ENCODE data around the gene ABCG1. TPM values are rescaled to one million over a fixed set of nuclear protein-coding genes. Genes with fewer than 3 reads are reported as not detected.

The ABCG1 gene
- polyA plus RNA-seq, 1 donor from 2014 or later = 14.2 TPM

- Histone ChIP-seq H2AFZ (ENCODE audit: low read depth, low read length) (no peak overlapping the region), H3K9me2 (ENCODE audit: insufficient read depth, low read length) (no peaks in the 10 kb centered on the region), H3F3A (ENCODE audit: insufficient read depth, low read length, poor library complexity, severe bottlenecking) (no peaks in the 10 kb centered on the region), H4K20me1 (ENCODE audit: insufficient read depth) (no peaks in the 10 kb centered on the region), H3K27me3 (ENCODE audit: insufficient read depth, low read depth, low read length) (no peaks in the 10 kb centered on the region), H3K9ac (ENCODE audit: low read length) (no peak overlapping the region), H3K4me3 (ENCODE audit: low read length) (no peak overlapping the region), H3K79me2 (replicated peaks; ENCODE audit: insufficient read depth, low read length) (no peaks in the 10 kb centered on the region), H3K36me3 (ENCODE audit: insufficient read depth, low read length) (no peaks in the 10 kb centered on the region), H3K9me3 (ENCODE audit: low read length) (no peaks in the 10 kb centered on the region), H3K27ac (ENCODE audit: low read length) (no peak overlapping the region), H3K4me2 (ENCODE audit: low read length) (no peak overlapping the region)
- TF ChIP-seq POLR2AphosphoS5 (IDR thresholded peaks at IDR 0.05) (no peak), EZH2 (IDR thresholded peaks at IDR 0.05; ENCODE audit: borderline replicate concordance, insufficient read depth, low read length, poor library complexity, severe bottlenecking) (no peak)
- TF ChIP-seq, protein P1, sequence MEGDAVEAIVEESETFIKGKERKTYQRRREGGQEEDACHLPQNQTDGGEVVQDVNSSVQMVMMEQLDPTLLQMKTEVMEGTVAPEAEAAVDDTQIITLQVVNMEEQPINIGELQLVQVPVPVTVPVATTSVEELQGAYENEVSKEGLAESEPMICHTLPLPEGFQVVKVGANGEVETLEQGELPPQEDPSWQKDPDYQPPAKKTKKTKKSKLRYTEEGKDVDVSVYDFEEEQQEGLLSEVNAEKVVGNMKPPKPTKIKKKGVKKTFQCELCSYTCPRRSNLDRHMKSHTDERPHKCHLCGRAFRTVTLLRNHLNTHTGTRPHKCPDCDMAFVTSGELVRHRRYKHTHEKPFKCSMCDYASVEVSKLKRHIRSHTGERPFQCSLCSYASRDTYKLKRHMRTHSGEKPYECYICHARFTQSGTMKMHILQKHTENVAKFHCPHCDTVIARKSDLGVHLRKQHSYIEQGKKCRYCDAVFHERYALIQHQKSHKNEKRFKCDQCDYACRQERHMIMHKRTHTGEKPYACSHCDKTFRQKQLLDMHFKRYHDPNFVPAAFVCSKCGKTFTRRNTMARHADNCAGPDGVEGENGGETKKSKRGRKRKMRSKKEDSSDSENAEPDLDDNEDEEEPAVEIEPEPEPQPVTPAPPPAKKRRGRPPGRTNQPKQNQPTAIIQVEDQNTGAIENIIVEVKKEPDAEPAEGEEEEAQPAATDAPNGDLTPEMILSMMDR (IDR thresholded peaks at IDR 0.05; ENCODE audit: poor library complexity, severe bottlenecking) = no peak
Measured at GRCh38 chr21:42171091-42172053, 47.6 kb upstream of the ABCG1 start.

DNA sequence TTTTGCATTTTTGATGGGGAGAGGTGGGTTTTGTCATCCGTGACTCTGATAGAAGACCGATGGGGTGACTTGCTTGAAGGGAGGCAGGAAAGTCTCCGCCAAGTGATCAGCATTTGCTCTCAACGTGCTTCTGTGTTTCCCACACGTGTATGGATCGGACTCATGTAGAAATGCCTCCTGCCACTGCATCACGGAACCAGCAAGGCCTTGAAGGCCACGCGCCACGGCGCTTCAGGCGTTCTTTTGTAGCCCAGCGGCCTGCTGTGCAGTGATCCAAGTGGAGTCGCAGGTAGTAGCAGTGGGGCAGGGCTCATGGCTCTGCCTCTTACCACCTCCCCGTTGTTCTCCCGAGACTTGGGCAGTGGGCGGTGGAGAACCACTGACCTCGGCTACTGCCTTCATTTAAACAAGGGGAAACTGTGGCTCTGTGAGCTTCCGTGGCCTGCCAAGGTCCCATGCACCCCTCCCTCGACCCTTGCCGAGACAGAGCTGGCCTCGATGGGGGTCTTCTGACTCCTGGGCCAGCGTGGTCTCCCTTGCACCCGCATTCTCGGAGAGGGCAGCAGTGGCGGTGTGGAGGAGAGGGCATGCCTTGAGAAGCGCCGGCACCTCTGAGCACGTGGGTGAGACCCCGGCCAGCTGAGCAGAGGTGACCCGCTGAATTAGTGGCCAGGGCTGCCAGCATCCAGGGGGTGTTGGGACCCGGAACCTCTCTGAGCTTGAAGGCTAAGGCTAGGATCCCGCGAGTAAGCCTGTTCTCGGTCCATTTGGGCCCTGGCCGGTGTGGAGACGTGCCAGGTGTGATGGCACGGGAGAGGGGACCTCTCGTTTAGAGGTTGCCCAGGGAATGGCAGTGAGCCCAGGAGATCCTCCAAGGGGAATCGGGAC, 46.1 kb upstream of the ABCG1 start:
- H3K27me3 ChIP-seq (ENCODE audit: insufficient read depth, low read depth, low read length) = no peaks in the 10 kb centered on the region
- H3K9ac ChIP-seq (ENCODE audit: low read length) = no peak overlapping the region
- no peak for TF ChIP-seq EP300 (conservative IDR thresholded peaks at IDR 0.05; ENCODE audit: poor library complexity, severe bottlenecking)
- no peak for TF ChIP-seq RAD21 (conservative IDR thresholded peaks at IDR 0.05)
- TF ChIP-seq MXI1 (conservative IDR thresholded peaks at IDR 0.05; ENCODE audit: poor library complexity, severe bottlenecking) = no peak
- no peak for TF ChIP-seq POLR2AphosphoS5 (IDR thresholded peaks at IDR 0.05)
- no peak for TF ChIP-seq SMC3 (conservative IDR thresholded peaks at IDR 0.05; ENCODE audit: poor library complexity)
- TF ChIP-seq, protein P1 (IDR thresholded peaks at IDR 0.05; ENCODE audit: poor library complexity, severe bottlenecking) = no peak
- no peak for TF ChIP-seq TAF1 (IDR thresholded peaks at IDR 0.05; ENCODE audit: low read depth)
- TF ChIP-seq, protein P2, sequence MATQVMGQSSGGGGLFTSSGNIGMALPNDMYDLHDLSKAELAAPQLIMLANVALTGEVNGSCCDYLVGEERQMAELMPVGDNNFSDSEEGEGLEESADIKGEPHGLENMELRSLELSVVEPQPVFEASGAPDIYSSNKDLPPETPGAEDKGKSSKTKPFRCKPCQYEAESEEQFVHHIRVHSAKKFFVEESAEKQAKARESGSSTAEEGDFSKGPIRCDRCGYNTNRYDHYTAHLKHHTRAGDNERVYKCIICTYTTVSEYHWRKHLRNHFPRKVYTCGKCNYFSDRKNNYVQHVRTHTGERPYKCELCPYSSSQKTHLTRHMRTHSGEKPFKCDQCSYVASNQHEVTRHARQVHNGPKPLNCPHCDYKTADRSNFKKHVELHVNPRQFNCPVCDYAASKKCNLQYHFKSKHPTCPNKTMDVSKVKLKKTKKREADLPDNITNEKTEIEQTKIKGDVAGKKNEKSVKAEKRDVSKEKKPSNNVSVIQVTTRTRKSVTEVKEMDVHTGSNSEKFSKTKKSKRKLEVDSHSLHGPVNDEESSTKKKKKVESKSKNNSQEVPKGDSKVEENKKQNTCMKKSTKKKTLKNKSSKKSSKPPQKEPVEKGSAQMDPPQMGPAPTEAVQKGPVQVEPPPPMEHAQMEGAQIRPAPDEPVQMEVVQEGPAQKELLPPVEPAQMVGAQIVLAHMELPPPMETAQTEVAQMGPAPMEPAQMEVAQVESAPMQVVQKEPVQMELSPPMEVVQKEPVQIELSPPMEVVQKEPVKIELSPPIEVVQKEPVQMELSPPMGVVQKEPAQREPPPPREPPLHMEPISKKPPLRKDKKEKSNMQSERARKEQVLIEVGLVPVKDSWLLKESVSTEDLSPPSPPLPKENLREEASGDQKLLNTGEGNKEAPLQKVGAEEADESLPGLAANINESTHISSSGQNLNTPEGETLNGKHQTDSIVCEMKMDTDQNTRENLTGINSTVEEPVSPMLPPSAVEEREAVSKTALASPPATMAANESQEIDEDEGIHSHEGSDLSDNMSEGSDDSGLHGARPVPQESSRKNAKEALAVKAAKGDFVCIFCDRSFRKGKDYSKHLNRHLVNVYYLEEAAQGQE (IDR thresholded peaks at IDR 0.05; ENCODE audit: borderline replicate concordance) = no peak
- TF ChIP-seq EZH2 (IDR thresholded peaks at IDR 0.05; ENCODE audit: borderline replicate concordance, insufficient read depth, low read length, poor library complexity, severe bottlenecking) = no peak
- no peak overlapping the region for H2AFZ ChIP-seq (ENCODE audit: low read depth, low read length)
- no peaks in the 10 kb centered on the region for H3K9me3 ChIP-seq (ENCODE audit: low read length)
- H3K9me2 ChIP-seq (ENCODE audit: insufficient read depth, low read length) = no peaks in the 10 kb centered on the region
- H3K4me3 ChIP-seq (ENCODE audit: low read length) = no peak overlapping the region
- no peaks in the 10 kb centered on the region for H3K36me3 ChIP-seq (ENCODE audit: insufficient read depth, low read length)
- no peak overlapping the region for H3K27ac ChIP-seq (ENCODE audit: low read length)
- H3F3A ChIP-seq (ENCODE audit: insufficient read depth, low read length, poor library complexity, severe bottlenecking) = no peaks in the 10 kb centered on the region
- H3K4me2 ChIP-seq (ENCODE audit: low read length) = no peak overlapping the region
- H4K20me1 ChIP-seq (ENCODE audit: insufficient read depth) = no peaks in the 10 kb centered on the region
- H3K79me2 ChIP-seq (replicated peaks; ENCODE audit: insufficient read depth, low read length) = no peaks in the 10 kb centered on the region
